GM18909 (cell line): ENCODE data around the gene HTR3B.
A peak's percentile ranks its signal among the peaks of the same experiment; 100 is the strongest.
"Not testable (repeated sequence)": the region's sequence is repeated elsewhere in the genome, so short reads cannot be mapped to it uniquely, and the experiment has no call there.

ENCODE experiments used
- ATAC-seq: cut with Tn5 transposase; IDR thresholded peaks from one replicate; pipeline ENCODE4 v1.9.1; 2021; ENCODE audit warnings: mild to moderate bottlenecking; ENCODE audit not compliant: unreplicated experiment, poor library complexity

Gene HTR3B, protein sequence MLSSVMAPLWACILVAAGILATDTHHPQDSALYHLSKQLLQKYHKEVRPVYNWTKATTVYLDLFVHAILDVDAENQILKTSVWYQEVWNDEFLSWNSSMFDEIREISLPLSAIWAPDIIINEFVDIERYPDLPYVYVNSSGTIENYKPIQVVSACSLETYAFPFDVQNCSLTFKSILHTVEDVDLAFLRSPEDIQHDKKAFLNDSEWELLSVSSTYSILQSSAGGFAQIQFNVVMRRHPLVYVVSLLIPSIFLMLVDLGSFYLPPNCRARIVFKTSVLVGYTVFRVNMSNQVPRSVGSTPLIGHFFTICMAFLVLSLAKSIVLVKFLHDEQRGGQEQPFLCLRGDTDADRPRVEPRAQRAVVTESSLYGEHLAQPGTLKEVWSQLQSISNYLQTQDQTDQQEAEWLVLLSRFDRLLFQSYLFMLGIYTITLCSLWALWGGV

DNA sequence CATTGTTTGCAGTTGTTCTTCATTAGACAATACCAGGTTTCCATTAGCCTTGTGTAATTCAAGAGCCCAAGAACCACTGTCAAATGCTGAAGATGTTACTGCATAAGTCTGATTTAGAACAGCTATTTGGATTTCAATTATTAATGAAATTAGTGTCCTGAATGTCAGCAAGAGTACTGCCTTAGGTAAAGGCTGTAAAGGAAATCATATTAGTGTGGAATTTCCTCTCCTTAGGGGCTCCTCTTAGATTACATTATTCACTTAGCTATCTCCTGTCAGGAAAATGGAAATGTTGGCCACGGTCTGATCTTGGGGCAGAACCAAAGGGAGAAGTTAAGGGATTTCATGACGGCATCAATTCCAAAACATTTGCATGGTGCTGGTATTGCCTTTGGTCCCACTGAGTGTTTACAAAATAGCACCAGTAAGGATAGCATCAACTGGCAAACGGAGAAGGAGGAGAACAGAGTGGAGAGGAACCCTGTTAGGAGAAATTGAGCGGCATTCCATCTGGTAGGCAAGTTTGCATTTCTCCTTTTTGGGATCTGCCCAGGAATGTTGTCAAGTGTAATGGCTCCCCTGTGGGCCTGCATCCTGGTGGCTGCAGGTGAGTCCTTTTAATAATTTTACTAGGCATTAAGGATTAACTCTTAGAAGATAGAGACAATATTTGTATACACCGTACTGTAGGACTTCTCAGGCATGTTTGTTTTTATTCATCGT, at the start of gene HTR3B:
Gene HTR3B (plus strand): TSS at position 418 of the 723 bp plus-strand sequence. CDS start 138 bp downstream, at position 556.
- no peak for ATAC-seq

DNA sequence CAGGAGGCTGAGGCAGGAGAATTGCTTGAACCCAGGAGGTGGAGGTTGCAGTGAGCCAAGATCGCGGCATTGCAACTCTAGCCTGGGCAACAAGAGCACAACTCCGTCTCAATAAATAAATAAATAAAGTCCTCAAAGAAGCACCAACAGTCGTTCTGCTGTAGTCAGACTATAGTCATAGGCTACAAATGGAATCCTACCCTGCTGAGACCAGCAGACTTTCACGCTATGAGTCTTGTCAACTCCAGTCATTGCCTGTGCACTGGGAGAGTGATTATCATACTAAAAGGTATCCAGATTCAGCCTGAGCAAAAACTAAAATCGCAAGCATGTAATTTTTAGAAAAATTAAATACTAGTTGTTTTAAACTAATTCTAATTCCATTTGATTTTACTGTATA, 48.8 kb upstream of the HTR3B start:
- ATAC-seq: no peak

DNA sequence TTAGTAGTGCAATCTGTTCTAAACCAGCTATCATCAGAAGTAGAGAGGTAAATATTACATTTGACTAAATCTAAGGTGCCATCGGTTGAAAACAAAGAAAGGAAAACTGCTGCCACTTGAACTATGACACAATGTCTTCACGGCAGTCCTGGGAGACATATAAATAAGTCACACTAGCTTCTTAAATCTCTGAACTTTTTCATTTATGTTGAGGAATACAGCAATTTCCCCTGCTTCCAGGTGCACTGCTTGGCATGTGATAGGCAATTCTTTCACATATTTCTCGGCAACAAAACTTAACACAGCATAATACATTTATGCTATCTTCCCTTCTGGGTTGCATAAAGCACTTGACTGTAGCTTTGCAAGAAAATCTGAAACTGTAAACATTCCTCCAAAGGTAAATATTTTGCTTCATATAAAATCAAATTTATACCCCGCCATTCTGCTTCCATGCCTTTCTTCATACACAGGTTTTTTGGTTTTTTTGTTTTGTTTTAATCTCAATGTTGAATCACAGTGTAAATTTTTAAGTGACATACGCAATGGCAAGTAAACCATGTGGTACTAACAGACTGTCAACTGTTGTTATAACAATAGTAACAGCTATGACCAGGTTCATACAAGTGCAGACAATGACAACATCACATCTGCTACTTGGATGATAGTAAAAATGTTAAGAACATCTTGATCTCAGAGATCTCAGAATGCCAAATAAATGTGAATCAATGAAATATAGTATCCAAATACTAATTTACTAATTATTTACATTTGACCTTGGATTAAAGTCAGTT, 47.4 kb upstream of the HTR3B start:
- ATAC-seq: no peak

DNA sequence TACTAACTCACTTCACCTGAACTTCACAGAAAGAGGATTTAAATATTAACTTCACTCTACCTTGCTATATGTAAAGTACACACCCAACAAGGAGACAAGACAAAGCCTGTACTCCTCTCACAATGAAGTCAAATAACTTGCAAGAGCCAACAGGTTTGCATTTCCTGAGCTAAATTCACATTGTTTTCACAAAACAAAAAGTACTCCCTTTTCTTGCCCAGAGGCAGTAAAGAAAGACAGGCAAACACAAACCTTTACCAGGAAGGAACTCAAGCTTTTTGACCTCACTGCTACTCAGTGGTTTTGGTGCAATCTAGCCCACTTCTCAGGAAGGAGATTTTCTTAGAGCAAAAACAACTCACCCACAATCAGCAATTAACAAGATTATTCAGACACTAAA, 44.9 kb upstream of the HTR3B start:
- ATAC-seq: no peak

DNA sequence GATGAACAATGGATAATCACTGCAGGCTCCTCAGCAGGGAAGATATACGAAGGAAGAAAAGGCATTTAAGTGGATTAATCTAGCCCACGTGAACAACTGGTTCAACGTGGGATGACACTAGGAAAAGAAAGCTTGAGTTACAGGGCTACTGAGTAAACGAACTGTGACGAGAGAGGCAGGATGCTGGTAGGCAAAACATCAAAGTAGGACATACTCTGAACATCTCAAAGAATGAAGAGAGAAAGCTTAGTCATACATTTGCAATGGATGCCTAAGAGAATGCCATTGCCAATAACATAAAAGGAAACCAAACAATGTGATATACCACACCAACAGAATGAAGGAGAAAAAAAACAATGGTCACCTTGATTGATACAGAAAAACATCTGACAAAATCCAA, 42.2 kb upstream of the HTR3B start:
- ATAC-seq: no peak

DNA sequence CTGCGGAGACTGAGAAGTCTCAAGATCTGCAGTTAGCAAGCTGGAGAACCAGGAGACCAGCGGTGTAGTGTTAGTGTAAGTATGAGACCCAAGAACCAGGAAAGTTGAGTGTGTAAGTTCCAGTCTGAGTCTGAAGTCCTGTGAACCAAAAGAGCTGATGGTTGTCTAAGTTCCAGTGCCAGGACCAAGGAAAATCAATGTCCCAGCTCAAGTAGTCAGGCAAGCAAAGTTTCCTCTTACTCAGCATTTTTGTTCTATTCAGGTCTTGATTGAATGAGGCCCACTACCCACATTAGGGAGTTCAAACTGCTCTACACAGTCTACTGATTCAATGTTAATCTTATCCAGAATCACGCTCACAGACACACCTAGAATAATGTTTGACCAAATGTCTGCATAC, 40.2 kb upstream of the HTR3B start:
- no peak for ATAC-seq

DNA sequence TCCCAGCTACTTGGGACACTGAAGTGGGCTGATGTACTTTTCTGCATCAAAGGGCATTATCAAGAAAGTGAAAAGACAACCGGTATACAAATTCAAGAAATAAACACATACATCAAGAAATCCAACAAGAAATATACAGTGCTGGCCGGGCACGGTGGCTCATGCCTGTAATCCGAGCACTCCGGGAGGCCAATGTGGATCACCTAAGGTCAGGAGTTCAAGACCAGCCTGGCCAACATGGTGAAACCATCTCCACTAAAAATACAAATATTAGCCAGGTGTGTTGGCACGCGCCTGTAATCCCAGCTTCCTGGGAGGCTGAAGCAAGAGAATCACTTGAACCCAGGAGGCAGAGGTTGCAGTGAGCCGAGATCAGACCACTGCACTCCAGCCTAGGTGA, 38.7 kb upstream of the HTR3B start:
- no peak for ATAC-seq

DNA sequence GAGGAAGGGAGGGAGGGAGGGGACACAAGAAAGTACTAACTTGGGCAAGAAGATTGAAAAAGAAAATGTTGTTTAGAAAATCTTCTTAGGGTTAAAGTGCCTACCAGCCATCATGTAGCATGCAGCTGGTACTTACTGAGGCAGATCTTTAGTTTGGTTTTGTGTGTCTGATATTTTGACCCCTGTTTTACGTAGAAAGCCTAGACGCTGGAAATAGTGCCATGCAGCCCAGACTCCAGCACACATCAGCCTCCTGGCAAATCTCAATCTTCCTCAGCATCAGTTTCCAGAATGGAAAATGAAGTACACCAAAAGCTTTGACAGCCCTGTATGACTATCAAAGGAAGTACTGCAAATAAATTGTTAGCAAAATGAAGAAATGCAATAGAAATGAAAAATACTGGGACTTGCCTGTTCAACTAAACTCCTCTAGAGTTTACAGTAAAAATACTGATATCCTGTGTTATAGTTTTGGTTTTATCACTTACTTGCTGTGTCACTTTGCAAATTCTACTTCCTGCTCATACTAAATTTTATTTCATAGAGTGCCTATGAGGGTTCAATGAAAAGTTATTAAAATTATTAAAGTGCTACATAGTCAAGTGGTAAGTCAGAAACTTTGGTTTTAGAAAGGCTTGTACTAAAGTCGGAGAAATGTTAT, 36.6 kb upstream of the HTR3B start:
- ATAC-seq: no peak

DNA sequence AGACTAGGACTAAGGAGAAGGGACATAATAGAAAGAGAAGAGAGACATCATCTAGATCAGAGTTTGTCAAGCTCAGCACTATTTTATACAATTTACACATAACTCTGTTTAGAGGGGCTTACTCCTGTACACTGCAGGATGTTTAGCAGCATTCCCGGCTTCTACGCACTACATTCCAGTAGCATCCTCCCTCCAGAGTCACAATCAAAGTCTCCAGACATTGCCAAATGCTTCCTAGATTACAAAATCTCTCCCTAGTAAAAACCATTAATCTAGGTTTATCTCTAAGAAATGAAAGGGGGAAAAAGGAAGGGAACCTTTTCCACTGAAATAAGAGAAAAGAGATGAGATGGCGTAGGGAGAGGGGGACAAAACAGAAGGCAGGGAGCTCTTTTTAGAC, 33.3 kb upstream of the HTR3B start:
- ATAC-seq: no peak

DNA sequence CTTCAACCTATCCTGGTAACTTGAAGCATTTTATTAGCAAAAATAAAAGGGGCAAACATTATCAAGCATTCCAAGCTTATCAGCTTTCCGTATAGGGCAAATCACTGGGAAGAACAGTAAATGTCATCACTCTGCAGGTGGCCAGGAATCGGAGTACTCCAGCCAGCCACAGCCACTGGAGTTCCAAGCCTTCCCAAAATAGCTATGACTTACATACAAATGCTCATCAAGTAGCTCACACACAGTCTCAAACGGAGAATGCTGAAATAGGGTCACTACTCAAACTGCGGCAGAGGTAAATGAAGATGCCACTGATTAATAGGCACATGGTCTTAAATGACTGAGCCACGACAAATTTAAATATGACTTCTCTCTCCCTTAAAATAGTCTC, 31.4 kb upstream of the HTR3B start:
- no peak for ATAC-seq

DNA sequence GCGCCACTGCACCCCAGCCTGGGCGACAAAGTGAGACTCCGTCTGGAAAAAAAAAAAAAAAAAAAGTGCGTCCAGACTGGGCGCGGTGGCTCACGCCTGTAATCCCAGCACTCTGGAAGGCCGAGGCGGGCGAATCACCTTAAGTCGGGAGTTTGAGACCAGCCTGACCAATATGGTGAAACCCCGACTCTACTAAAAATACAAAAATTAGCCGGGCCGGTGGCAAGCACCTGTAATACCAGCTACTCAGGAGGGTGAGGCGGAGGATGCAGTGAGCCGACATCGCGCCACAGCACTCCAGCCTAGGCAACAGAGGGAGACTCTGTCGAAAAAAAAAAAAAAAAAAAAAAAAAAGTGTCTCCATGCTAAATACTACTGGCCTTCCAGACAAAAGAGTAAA, 30.5 kb upstream of the HTR3B start:
- ATAC-seq: no peak

DNA sequence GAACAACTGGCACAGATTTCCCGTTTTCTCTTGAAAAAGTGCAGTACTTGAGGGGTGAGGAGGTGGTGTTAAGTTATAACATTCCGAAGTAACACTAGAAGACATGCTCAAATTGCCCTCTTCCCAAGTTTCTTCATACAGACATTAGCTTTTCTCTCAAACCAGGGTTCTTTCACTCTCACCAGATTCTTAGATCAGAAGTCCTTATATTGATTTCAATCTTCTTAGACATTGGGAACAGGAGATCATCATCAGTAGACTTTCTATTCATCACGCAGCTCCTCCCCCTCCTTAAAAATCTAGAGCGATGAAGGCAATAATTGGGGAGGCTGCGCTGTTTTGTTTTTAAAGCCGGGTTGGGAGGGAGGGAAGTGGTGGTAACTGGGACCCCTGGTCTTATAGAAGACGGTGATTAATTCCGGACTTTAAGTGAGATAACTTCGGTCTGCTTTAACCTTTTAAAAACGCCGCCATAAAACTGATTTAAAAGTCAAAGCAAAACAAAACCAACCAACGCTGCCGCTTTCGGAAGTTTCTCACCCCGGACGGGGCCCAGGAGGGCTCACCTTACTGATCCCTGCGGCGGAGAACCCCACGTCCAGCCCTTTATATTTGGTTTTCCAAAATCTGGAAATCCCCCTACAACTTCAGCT, 29.9 kb upstream of the HTR3B start:
- ATAC-seq: peak; percentile 35

DNA sequence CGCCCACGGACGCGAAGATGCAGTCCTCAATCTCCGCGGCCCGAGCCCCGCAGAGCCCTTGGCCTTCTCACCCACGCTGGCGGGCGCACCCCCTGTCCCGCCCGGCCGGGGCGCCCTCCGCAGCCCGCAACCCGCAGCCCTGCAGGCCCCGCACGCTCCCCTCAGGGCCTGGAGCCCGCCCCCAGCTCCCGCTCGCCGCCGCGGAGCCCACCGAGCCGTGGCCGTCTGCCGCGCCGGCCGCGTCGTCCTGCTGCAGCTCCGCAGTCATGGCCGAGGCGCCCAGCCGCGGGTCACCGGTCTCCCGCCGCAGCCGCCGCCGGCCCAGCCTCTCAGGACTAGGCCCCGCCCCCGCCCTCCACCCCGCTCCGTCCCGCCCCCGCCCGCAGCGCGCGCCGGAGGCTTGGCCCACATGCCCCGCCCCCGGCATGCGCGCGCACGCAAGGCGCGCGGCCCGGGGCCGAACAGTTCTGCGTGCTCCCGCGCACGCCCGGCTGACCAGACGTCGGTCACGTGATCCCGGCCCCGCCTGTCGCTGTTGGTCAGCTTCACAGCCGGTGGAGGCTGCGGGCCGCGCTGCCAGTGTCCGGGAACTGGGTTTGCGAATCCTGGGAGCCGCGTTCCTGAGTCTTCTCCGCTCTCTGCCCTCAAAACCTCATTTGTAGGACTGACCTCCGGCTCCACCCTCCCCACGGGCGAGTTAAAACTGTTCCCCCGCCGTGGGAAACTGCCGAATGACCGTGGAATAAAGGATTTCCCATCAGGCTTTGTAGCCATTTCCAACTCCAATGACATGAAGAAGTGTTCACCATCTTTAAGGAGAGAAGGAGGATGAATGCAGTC, 29.1 kb upstream of the HTR3B start, which contains the start of gene USP28:
Gene USP28 (minus strand): TSS at position 339 of the 840 bp plus-strand sequence. CDS start 71 bp downstream, at position 268.
- peak; percentile 88 for ATAC-seq

DNA sequence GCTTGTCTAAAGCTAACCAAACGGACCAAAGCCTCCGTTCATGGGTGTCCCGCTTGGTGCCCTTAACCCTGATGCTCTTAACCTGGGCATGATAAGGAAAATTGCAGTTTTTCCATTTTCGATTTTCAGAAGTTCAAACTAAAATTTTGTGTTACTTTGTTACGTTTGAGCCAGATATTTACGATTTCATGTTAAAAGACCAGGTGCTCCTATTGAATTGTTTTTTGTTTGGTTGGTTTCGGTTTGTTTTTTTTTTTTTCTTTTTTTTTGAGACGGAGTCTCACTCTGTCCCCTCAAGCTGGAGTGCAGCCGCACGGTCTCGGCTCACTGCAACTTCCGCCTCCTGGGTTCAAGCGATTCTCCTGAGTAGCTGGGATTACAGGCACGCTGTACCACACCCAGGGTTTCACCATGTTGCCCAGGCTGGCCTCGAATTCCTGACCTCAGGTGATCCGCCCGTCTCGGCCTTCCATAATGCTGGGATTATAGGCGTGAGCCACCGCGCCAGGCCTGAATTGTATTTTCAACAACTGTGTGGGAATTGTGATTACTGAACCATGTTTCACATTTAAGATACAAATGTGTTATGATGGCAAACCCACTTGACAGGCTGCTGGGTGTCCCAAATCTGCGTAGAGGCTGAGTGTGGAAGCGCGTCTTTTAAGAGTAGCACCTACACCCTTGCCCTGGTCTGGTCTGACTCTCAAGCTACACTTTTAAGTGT, 28.4 kb upstream of the HTR3B start:
- ATAC-seq: no peak

DNA sequence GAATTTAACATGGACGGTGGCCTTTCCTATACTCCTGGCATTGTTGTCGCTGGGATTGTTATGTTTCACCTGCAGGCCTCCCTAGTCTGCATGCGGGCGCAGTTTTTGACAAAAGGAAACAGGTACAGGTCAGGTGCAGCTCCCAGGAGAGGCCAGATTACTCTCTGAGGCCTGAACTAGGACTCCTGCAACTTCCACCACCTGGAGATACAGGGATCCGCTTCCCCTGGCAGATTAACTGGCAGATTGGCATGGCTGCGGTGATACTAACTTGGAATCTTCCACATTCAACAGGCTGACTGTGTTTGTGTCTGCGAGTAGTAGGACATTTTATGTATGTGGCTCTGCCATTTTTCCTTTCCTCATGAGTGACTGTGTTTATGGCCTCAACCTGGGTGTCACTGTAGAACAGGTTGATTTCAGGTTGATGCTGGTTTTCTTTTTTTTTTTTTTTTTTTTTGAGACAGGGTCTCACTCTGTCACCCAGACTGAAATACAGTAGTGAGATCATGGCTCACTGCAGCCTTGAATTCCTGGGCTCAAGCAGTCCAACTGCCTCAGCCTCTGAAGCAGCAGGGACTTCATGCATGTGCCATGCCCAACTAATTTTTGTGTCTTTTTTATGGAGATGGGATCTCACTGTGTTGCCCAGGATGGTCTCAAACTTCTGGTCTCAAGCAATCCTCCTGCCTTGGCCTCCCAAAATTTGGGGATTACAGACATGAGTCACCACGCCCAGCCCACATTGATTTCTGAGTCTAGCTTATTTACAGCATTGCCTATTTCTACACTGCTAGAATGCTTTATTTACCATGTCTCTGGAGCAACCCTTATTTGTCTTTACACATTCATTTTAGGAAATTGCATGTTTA, 27.6 kb upstream of the HTR3B start:
- ATAC-seq: no peak

DNA sequence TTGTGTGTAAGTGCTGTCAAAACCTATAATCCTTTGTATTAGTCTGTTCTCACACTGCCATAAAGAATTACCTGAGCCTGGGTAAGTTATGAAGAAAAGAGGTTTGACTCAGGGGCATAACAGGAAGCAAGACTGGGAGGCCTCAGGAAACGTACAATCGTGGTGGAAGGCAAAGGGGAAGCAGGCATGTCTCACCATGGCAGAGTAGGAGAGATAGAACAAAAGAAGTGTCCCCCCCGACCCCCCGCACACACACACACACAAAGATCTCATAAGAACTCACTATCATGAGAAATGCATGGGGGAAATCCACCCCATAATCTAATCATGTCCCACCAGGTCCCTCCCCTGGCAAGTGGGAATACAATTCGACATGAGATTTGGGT, 26.9 kb upstream of the HTR3B start:
- ATAC-seq: no peak

DNA sequence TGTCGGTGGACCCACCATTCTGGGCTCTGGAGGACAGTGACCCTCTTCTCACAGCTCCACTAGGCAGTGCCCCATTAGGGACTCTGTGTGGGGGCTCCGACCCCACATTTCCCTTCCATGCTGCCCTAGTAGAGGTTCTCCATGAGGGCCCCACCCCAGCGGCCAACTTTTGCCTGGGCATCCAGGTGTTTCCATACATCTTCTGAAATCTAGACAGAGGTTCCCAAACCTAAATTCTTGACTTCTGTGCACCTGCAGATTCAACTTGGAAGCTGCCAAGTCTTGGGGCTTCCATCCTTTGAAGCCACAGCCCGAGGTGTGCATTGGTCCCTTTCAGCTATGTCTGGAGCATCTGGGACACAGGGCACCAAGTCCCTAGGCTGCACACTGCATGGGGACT, 25.1 kb upstream of the HTR3B start:
- ATAC-seq: not testable (repeated sequence)
